Stimulated activated CD8-positive, alpha-beta memory T cell treated with anti-CD3 and anti-CD28 coated beads, Interleukin-4, amount 100 ng/mL, for 4 hours (primary cell): Measurements from ENCODE around the gene SLX9.
"Not testable (repeated sequence)": the region's sequence is repeated elsewhere in the genome, so short reads cannot be mapped to it uniquely, and the experiment has no call there.

Source experiments
- DNase-seq, 2 donors: peaks; one replicate each; pipeline ENCODE4 v3.0.0-alpha.2; 2020; ENCODE audit warnings: low read depth in 2 of 2, low spot score in 1 of 2

Gene SLX9

GRCh38 chr21:45017039-45017960, 77.5 kb downstream of the SLX9 start:
- DNase-seq: no peak

GRCh38 chr21:45018131-45019075, 78.6 kb downstream of the SLX9 start:
- no peak for DNase-seq

GRCh38 chr21:45019076-45019886, 79.5 kb downstream of the SLX9 start:
- no peak for DNase-seq

- DNase-seq: no peak
These were observed 80.2 kb downstream of the SLX9 start for GRCh38 chr21:45019887-45020537.

GRCh38 chr21:45020629-45021427, 81.0 kb downstream of the SLX9 start:
- DNase-seq: no peak

GRCh38 chr21:45021428-45022347, 81.9 kb downstream of the SLX9 start:
- no peak for DNase-seq

GRCh38 chr21:45022348-45022675, 82.5 kb downstream of the SLX9 start:
- no peak for DNase-seq

- DNase-seq: no peak
These were observed 82.9 kb downstream of the SLX9 start for GRCh38 chr21:45022736-45023135.

- DNase-seq: not testable (repeated sequence)
These were observed 84.7 kb downstream of the SLX9 start for GRCh38 chr21:45024516-45024915.

- DNase-seq: no peak
These were observed 86.4 kb downstream of the SLX9 start for GRCh38 chr21:45026066-45026745.
